ENCODE data around the gene PDCD1.
"Not testable (repeated sequence)": the region's sequence is repeated elsewhere in the genome, so short reads cannot be mapped to it uniquely, and the experiment has no call there.

PDCD1 gene

GRCh38 chr2:241802421-241803318 is 56.0 kb downstream of the PDCD1 start:
- H3K4me2 ChIP-seq (ENCODE audit: low read length): no peak overlapping the region
- no peak overlapping the region for H2AFZ ChIP-seq (ENCODE audit: low read depth, low read length)
- no peaks in the 10 kb centered on the region for H4K20me1 ChIP-seq (ENCODE audit: insufficient read depth, low read length)
- H3K36me3 ChIP-seq (replicated peaks; ENCODE audit: low read depth, low read length): no peaks in the 10 kb centered on the region
- peaks cover 14% of the 10 kb centered on the region for H3K27me3 ChIP-seq (ENCODE audit: low read depth, low read length)
- no peak overlapping the region for H3K4me3 ChIP-seq (ENCODE audit: low read length)
- TF ChIP-seq CTCF (IDR thresholded peaks at IDR 0.05; ENCODE audit: low read depth, low read length) (no peak), EZH2phosphoT487 (IDR thresholded peaks at IDR 0.05; ENCODE audit: low read depth) (no peak)
- no peak overlapping the region for H3K9ac ChIP-seq (ENCODE audit: low read length)
- no peak overlapping the region for H3K27ac ChIP-seq (ENCODE audit: low read length)
- no peaks in the 10 kb centered on the region for H3K79me2 ChIP-seq (ENCODE audit: low read length)
- no peaks in the 10 kb centered on the region for H3K9me3 ChIP-seq (ENCODE audit: insufficient read depth, low read length)
- H3K4me1 ChIP-seq (ENCODE audit: low read length): peaks cover 11% of the 10 kb centered on the region

GRCh38 chr2:241801611-241802420 is 56.9 kb downstream of the PDCD1 start:
- peaks cover 14% of the 10 kb centered on the region for H3K27me3 ChIP-seq (ENCODE audit: low read depth, low read length)
- H3K9me3 ChIP-seq (ENCODE audit: insufficient read depth, low read length): no peaks in the 10 kb centered on the region
- no peak overlapping the region for H3K27ac ChIP-seq (ENCODE audit: low read length)
- H3K4me2 ChIP-seq (ENCODE audit: low read length): no peak overlapping the region
- TF ChIP-seq EZH2phosphoT487 (IDR thresholded peaks at IDR 0.05; ENCODE audit: low read depth) (no peak), CTCF (IDR thresholded peaks at IDR 0.05; ENCODE audit: low read depth, low read length) (no peak)
- no peak overlapping the region for H3K4me3 ChIP-seq (ENCODE audit: low read length)
- H3K36me3 ChIP-seq (replicated peaks; ENCODE audit: low read depth, low read length): no peaks in the 10 kb centered on the region
- H3K4me1 ChIP-seq (ENCODE audit: low read length): peaks cover 11% of the 10 kb centered on the region
- no peak overlapping the region for H3K9ac ChIP-seq (ENCODE audit: low read length)
- H4K20me1 ChIP-seq (ENCODE audit: insufficient read depth, low read length): no peaks in the 10 kb centered on the region
- H2AFZ ChIP-seq (ENCODE audit: low read depth, low read length): no peak overlapping the region
- no peaks in the 10 kb centered on the region for H3K79me2 ChIP-seq (ENCODE audit: low read length)

GRCh38 chr2:241800198-241800903 is 58.3 kb downstream of the PDCD1 start:
- not testable (repeated sequence) for H3K9ac ChIP-seq (ENCODE audit: low read length); H4K20me1 ChIP-seq (ENCODE audit: insufficient read depth, low read length); H2AFZ ChIP-seq (ENCODE audit: low read depth, low read length); H3K4me3 ChIP-seq (ENCODE audit: low read length); H3K4me2 ChIP-seq (ENCODE audit: low read length); H3K36me3 ChIP-seq (replicated peaks; ENCODE audit: low read depth, low read length); H3K79me2 ChIP-seq (ENCODE audit: low read length); H3K27ac ChIP-seq (ENCODE audit: low read length); H3K9me3 ChIP-seq (ENCODE audit: insufficient read depth, low read length)
- H3K4me1 ChIP-seq (ENCODE audit: low read length): peaks cover 11% of the 10 kb centered on the region
- H3K27me3 ChIP-seq (ENCODE audit: low read depth, low read length): peaks cover 14% of the 10 kb centered on the region
